Smooth muscle cell (in vitro differentiated cells): Measurements from ENCODE around the gene YEATS2. TPM values are rescaled to one million over a fixed set of nuclear protein-coding genes. Genes with fewer than 3 reads are reported as not detected.

ENCODE experiments used
- DNase-seq: peaks from one replicate; lab custom pipeline; 2025; ENCODE audit not compliant: unreplicated experiment; lab: John Stamatoyannopoulos, UW
- H2AFZ ChIP-seq: fragments of 200-600 bp; sonication (generic); 2 replicates; pipeline ENCODE4 v1.6.0; 2016; ENCODE audit warnings: antibody characterized with exemption, low read depth, mild to moderate bottlenecking
- H3F3A ChIP-seq: fragments of 200-600 bp; sonication (generic); 2 replicates; pipeline ENCODE4 v1.6.0; 2017; ENCODE audit warnings: antibody characterized with exemption, low read depth
- H3K27ac ChIP-seq: fragments of 200-600 bp; sonication (generic); 2 replicates; pipeline ENCODE4 v1.5.1; 2016; ENCODE audit warnings: low read depth, mild to moderate bottlenecking
- H3K27me3 ChIP-seq: fragments of 200-600 bp; sonication (generic); 2 replicates; pipeline ENCODE4 v1.6.1; 2016; ENCODE audit warnings: low read depth, mild to moderate bottlenecking
- H3K36me3 ChIP-seq: fragments of 200-600 bp; sonication (generic); 2 replicates; pipeline ENCODE4 v1.5.1; 2016; ENCODE audit warnings: low read depth
- H3K4me1 ChIP-seq: fragments of 200-600 bp; sonication (generic); 2 replicates; pipeline ENCODE4 v1.5.1; 2016; ENCODE audit warnings: low read depth
- H3K4me2 ChIP-seq: fragments of 200-600 bp; sonication (generic); 2 replicates; pipeline ENCODE4 v1.6.0; 2016; ENCODE audit warnings: mild to moderate bottlenecking
- H3K4me3 ChIP-seq: fragments of 200-600 bp; sonication (generic); 2 replicates; pipeline ENCODE4 v1.5.1; 2016; ENCODE audit warnings: mild to moderate bottlenecking
- H3K79me2 ChIP-seq: fragments of 200-600 bp; sonication (generic); 2 replicates; pipeline ENCODE4 v1.6.0; 2016; ENCODE audit warnings: low read depth, mild to moderate bottlenecking
- H3K9ac ChIP-seq: fragments of 200-600 bp; sonication (generic); 2 replicates; pipeline ENCODE4 v1.6.0; 2016; ENCODE audit warnings: low read depth
- H3K9me3 ChIP-seq: fragments of 200-600 bp; sonication (generic); replicated peaks from 2 replicates; pipeline ENCODE4 v1.5.1; 2016; ENCODE audit warnings: low read depth
- H4K20me1 ChIP-seq: fragments of 200-600 bp; sonication (generic); 2 replicates; pipeline ENCODE4 v1.6.0; 2016; ENCODE audit warnings: low read depth
- CTCF ChIP-seq: fragments of 200-600 bp; sonication (generic); IDR thresholded peaks from 2 replicates; pipeline ENCODE4 v1.5.1; 2017; ENCODE audit warnings: borderline replicate concordance, mild to moderate bottlenecking, antibody characterized with exemption; ENCODE audit not compliant: insufficient read depth, poor library complexity, severe bottlenecking
- WGBS: methylation state at CpG from one replicate; pipeline ENCODE4 v1.1.7; 2016; ENCODE audit warnings: low lambda C conversion rate; 5-methylcytosine and 5-hydroxymethylcytosine counted together
- polyA plus RNA-seq: library from polyadenylated mRNA; unstranded; fragments of >200 nt; fragmentation: Nextera tagmentation; extraction: Ambion mirVana; gene quantifications from 2 replicates; pipeline ENCODE4 v1.2.1, GENCODE V29; 2016
- total RNA-seq: library from RNA; depleted of rRNA; stranded (reverse); fragments of >200 nt; gene quantifications from 2 replicates; pipeline ENCODE4 v1.2.3, GENCODE V29; 2014

Gene YEATS2
- total and polyA plus RNA-seq, 2 experiments from 2014 or later, result 19.9 to 30.4 TPM

- no peaks in the 10 kb centered on the region for H3K4me1 ChIP-seq
- no peak overlapping the region for H3K9ac ChIP-seq
- no peak overlapping the region for H3K4me3 ChIP-seq
- H3K27ac ChIP-seq, result no peak overlapping the region
- H3K4me2 ChIP-seq, result no peak overlapping the region
- H2AFZ ChIP-seq, result no peak overlapping the region
- TF ChIP-seq CTCF, result no peak
- no peaks in the 10 kb centered on the region for H3K79me2 ChIP-seq
- no peaks in the 10 kb centered on the region for H4K20me1 ChIP-seq
- WGBS, result 96% methylated on average over 12 of the region's 12 CpGs
- DNase-seq, result no peak
- peaks cover 15% of the 10 kb centered on the region for H3K36me3 ChIP-seq
- H3K27me3 ChIP-seq, result no peaks in the 10 kb centered on the region
- H3F3A ChIP-seq, result no peaks in the 10 kb centered on the region
- H3K9me3 ChIP-seq, result no peaks in the 10 kb centered on the region
These were observed 109.7 kb downstream of the YEATS2 start for GRCh38 chr3:183807209-183807728.

- no peaks in the 10 kb centered on the region for H4K20me1 ChIP-seq
- no peak overlapping the region for H2AFZ ChIP-seq
- DNase-seq, result no peak
- no peaks in the 10 kb centered on the region for H3K4me1 ChIP-seq
- no peaks in the 10 kb centered on the region for H3K27me3 ChIP-seq
- H3K36me3 ChIP-seq, result peaks cover 15% of the 10 kb centered on the region
- no peak overlapping the region for H3K4me2 ChIP-seq
- H3K4me3 ChIP-seq, result no peak overlapping the region
- H3K9ac ChIP-seq, result no peak overlapping the region
- H3K79me2 ChIP-seq, result no peaks in the 10 kb centered on the region
- H3K9me3 ChIP-seq, result no peaks in the 10 kb centered on the region
- H3F3A ChIP-seq, result peaks cover 3% of the 10 kb centered on the region
- H3K27ac ChIP-seq, result no peak overlapping the region
- no peak for TF ChIP-seq CTCF
- 95% methylated on average over 12 of the region's 12 CpGs for WGBS
These were observed 110.3 kb downstream of the YEATS2 start for GRCh38 chr3:183807881-183808280.

- WGBS, result 98% methylated on average over 11 of the region's 11 CpGs
- no peaks in the 10 kb centered on the region for H3K79me2 ChIP-seq
- no peaks in the 10 kb centered on the region for H3K27me3 ChIP-seq
- no peak for TF ChIP-seq CTCF
- H3K9ac ChIP-seq, result no peak overlapping the region
- no peak overlapping the region for H3K4me3 ChIP-seq
- no peaks in the 10 kb centered on the region for H3K4me1 ChIP-seq
- no peak overlapping the region for H3K27ac ChIP-seq
- no peaks in the 10 kb centered on the region for H3K9me3 ChIP-seq
- H3K36me3 ChIP-seq, result peaks cover 15% of the 10 kb centered on the region
- no peak overlapping the region for H2AFZ ChIP-seq
- no peak for DNase-seq
- peaks cover 6% of the 10 kb centered on the region for H3F3A ChIP-seq
- no peaks in the 10 kb centered on the region for H4K20me1 ChIP-seq
- H3K4me2 ChIP-seq, result no peak overlapping the region
These were observed 110.8 kb downstream of the YEATS2 start for GRCh38 chr3:183808355-183808754.

GRCh38 chr3:183809270-183809669 is 111.7 kb downstream of the YEATS2 start:
- DNase-seq, result no peak
- Histone ChIP-seq H3K27ac (no peak overlapping the region), H3K79me2 (no peaks in the 10 kb centered on the region), H3K9ac (no peak overlapping the region), H4K20me1 (no peaks in the 10 kb centered on the region), H3K36me3 (peaks cover 15% of the 10 kb centered on the region), H3K27me3 (no peaks in the 10 kb centered on the region), H3K4me2 (no peak overlapping the region), H3F3A (peaks cover 6% of the 10 kb centered on the region), H3K4me1 (no peaks in the 10 kb centered on the region), H3K9me3 (no peaks in the 10 kb centered on the region), H3K4me3 (no peak overlapping the region), H2AFZ (no peak overlapping the region)
- 96% methylated on average over 5 of the region's 5 CpGs for WGBS
- no peak for TF ChIP-seq CTCF
